HUES48 (cell line): Measurements from ENCODE around the gene PIK3CB.

Experiments
- H3K27ac ChIP-seq: one replicate; pipeline ENCODE4 v1.7.0; 2013; ENCODE audit warnings: low read depth, low read length, inconsistent platforms
- H3K27me3 ChIP-seq: 2 replicates; pipeline ENCODE4 v1.6.1; 2013; ENCODE audit warnings: mild to moderate bottlenecking, low read length; ENCODE audit not compliant: control insufficient read depth, insufficient read depth
- H3K36me3 ChIP-seq: 2 replicates; pipeline ENCODE4 v1.6.1; 2013; ENCODE audit warnings: low read length; ENCODE audit not compliant: control insufficient read depth, insufficient read depth
- H3K4me1 ChIP-seq: 2 replicates; pipeline ENCODE4 v1.6.1; 2013; ENCODE audit warnings: mild to moderate bottlenecking, low read length; ENCODE audit not compliant: control insufficient read depth, insufficient read depth
- H3K4me3 ChIP-seq: 2 replicates; pipeline ENCODE4 v1.5.1; 2013; ENCODE audit warnings: mild to moderate bottlenecking, low read depth, low read length
- H3K9ac ChIP-seq: 2 replicates; pipeline ENCODE4 v1.6.1; 2013; ENCODE audit warnings: mild to moderate bottlenecking, low read depth, low read length, moderate library complexity
- H3K9me3 ChIP-seq: 2 replicates; pipeline ENCODE4 v1.6.1; 2013; ENCODE audit warnings: low read length; ENCODE audit not compliant: control insufficient read depth, insufficient read depth

PIK3CB gene

DNA sequence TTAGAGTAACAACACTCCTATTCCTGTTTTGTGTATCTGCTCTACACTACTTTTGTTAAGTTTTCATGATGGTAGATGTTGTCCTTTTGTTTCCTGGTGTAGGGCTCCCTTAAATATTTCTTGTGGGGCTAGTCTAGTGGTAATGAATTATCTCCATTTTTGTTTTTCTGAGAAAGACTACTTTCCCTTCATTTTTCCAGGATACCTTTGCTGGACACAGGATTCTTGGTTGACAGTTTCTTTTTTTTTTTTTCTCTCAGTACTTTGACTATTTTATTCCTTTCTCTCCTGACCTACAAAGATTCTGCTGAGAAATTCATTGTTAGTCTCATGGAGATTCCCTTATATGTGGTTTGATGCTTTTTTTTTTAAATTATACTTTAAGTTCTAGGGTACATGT, 188.2 kb downstream of the PIK3CB start:
- Histone ChIP-seq H3K27ac (no peak overlapping the region), H3K27me3 (no peaks in the 10 kb centered on the region), H3K4me3 (no peak overlapping the region), H3K36me3 (peaks cover 26% of the 10 kb centered on the region), H3K9ac (no peak overlapping the region), H3K9me3 (peaks cover 58% of the 10 kb centered on the region), H3K4me1 (no peaks in the 10 kb centered on the region)

DNA sequence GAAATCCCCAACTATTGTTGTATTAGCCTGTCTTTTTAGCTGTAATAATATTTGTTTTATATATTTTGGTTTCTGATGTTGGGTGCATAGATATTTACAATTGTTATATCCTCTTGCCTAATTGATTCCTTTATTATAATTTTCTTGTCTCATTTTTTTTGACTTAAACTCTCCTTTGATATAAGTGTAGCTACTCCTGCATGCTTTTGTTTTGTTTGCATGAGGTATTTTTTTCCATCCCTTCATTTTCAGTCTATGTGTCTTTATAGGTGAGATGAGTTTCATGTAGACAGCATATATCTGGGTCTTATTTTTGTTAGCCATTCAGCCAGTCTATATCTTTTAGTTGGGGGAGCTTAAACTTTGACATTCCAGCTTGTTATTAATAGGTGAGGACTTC, 188.7 kb downstream of the PIK3CB start:
- Histone ChIP-seq H3K9ac (no peak overlapping the region), H3K4me1 (no peaks in the 10 kb centered on the region), H3K27me3 (no peaks in the 10 kb centered on the region), H3K9me3 (peaks cover 59% of the 10 kb centered on the region), H3K36me3 (peaks cover 22% of the 10 kb centered on the region), H3K27ac (no peak overlapping the region), H3K4me3 (no peak overlapping the region)

DNA sequence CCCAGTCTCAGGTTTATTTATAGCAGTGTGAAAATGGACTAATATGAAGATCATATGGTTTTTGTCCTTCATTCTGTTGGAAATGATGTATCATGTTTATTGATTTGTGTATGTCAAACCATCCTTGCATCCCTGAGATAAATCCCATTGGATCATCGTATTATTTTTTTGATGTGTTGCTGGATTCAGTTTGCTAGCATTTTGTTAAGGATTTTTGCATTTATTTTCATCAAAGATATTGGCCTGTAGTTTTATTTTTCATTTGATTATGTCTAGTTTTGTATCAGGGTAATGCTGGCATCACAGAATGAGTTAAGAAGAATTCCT, 191.8 kb downstream of the PIK3CB start:
- Histone ChIP-seq H3K4me1 (no peaks in the 10 kb centered on the region), H3K27ac (no peak overlapping the region), H3K27me3 (no peaks in the 10 kb centered on the region), H3K4me3 (no peak overlapping the region), H3K9me3 (peaks cover 40% of the 10 kb centered on the region), H3K36me3 (no peaks in the 10 kb centered on the region), H3K9ac (no peak overlapping the region)

DNA sequence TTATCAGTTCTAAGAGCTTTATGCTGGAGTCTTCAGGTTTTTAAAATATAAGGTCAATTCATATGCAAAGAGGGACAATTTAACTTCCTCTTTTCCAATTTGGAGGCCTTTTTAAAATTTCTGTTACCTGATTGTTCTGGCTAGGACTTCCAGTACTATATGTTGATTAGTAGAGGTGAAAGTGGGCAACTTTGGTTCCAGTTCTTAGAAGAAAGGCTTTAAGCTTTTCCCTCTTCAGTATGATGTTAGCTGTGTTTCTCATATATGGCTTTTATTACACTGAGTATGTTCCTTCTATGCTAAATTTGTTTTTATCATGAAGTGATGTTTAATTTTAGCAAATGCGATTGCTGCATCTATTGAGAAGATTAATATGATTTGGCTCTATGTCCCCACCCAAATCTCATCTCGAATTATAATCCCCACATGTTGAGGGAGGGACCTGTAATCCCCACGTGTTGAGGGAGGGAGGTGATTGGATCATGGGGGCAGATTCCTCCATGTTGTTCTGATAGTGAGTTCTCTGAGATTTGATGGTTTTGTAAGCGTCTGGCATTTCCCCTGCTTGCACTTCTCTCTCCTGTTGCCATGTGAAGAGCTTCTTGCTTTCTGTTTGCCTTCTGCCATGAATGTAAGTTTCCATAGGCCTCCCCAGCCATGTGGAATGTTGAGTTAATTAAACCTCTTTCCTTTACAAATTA, 192.4 kb downstream of the PIK3CB start:
- Histone ChIP-seq H3K27me3 (no peaks in the 10 kb centered on the region), H3K9me3 (peaks cover 40% of the 10 kb centered on the region), H3K9ac (no peak overlapping the region), H3K27ac (no peak overlapping the region), H3K36me3 (no peaks in the 10 kb centered on the region), H3K4me3 (no peak overlapping the region), H3K4me1 (no peaks in the 10 kb centered on the region)

DNA sequence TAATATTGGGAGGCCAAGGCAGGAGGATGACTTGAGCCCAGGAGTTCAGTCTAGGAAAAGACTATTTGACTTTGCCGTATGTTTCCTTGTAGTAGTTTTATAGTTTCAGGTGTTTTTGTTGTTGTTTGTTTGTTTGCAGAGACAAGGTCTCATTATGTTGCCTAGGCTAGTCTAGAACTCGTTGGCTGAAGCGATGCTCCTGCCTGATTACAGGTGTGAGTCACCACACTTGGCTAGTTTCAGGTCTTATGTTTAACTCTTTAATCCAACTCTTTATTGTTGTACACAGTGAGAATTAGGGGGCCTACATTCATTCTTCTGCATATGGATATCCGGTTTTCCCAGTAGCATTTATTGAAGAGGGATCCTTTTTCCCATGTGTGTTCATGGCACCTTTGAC, 194.2 kb downstream of the PIK3CB start:
- no peak overlapping the region for H3K4me3 ChIP-seq
- H3K4me1 ChIP-seq: no peaks in the 10 kb centered on the region
- peaks cover 27% of the 10 kb centered on the region for H3K9me3 ChIP-seq
- no peaks in the 10 kb centered on the region for H3K27me3 ChIP-seq
- no peak overlapping the region for H3K9ac ChIP-seq
- H3K36me3 ChIP-seq: no peaks in the 10 kb centered on the region
- H3K27ac ChIP-seq: no peak overlapping the region

DNA sequence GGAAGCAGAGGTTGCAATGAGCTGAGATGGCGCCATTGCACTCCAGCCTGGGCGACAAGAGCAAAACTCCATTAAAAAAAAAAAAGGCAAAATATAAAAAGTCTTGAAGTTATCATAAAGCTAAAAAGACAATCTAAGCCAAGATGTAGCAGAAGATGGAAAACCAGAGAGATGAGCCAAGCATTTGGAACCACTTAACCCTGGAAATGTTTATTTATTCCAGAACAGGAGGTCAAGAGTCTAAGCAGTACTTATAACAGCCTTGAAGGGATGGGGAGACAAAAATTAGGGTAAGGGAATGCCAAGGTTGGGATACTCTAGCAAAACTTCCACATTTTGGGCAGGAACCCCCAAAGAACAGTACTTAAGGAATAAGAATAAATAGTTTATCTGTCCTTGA, 196.1 kb downstream of the PIK3CB start:
- Histone ChIP-seq H3K27ac (no peak overlapping the region), H3K9ac (no peak overlapping the region), H3K9me3 (peaks cover 13% of the 10 kb centered on the region), H3K27me3 (no peaks in the 10 kb centered on the region), H3K4me3 (no peak overlapping the region), H3K4me1 (no peaks in the 10 kb centered on the region), H3K36me3 (no peaks in the 10 kb centered on the region)

DNA sequence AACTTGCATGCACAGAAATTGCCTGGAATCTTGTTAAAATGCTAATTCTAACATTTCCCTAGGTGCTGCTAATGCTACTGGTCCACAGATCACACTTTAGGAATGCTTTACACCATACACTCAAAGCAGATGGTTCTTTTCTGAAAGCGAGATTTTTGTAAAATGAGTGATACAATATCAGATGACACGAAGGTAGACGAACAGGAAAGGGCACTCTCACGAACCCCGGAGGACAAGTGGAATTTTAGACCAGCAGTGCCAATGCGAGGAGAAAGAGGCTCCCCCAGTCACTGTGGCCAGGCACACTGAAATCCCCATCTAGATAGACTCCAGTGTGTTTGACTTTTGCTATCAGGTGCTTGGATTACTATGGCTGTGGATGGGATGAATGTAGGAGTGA, 205.2 kb downstream of the PIK3CB start:
- Histone ChIP-seq H3K27ac (no peak overlapping the region), H3K9ac (no peak overlapping the region), H3K36me3 (no peaks in the 10 kb centered on the region; the same call in 1 of the 2 replicates)

DNA sequence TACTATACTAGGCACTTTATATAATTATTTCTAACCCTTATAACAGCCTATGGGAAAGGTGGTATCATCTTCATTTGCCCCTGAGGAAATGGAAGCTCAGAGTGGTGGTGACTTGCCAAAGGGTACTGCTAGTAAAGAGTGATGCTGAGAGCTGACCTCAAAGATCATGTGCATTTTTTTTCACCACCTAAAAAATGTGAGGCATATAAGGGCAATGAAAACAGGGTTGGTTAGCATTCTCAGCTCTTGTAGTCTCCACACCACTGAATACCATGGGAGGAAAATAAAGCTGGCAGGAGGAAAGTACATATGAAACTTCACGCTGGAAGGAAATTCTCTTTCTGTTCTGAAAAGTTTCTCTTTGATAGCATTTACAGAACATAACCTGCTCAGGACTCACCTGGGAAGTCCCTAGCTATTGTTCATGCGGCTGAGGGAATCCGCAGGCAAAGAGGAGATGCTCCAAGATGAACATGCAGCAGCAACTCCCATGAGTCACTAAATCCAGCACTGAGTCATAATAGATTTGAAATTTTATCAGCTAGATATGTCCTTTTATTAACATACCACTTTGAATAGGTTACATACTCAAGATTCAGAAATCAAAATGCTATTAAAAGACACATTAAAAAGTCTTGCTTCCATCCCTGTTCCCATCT, 208.9 kb downstream of the PIK3CB start:
- Histone ChIP-seq H3K4me1 (no peaks in the 10 kb centered on the region), H3K9me3 (no peaks in the 10 kb centered on the region), H3K4me3 (no peak overlapping the region), H3K36me3 (no peaks in the 10 kb centered on the region), H3K9ac (no peak overlapping the region), H3K27ac (no peak overlapping the region), H3K27me3 (no peaks in the 10 kb centered on the region)

More for the DNA sequence above, 205.2 kb downstream of the PIK3CB start:
- Histone ChIP-seq H3K4me3 (no peak overlapping the region), H3K27me3 (no peaks in the 10 kb centered on the region), H3K9me3 (no peaks in the 10 kb centered on the region), H3K4me1 (no peaks in the 10 kb centered on the region)

DNA sequence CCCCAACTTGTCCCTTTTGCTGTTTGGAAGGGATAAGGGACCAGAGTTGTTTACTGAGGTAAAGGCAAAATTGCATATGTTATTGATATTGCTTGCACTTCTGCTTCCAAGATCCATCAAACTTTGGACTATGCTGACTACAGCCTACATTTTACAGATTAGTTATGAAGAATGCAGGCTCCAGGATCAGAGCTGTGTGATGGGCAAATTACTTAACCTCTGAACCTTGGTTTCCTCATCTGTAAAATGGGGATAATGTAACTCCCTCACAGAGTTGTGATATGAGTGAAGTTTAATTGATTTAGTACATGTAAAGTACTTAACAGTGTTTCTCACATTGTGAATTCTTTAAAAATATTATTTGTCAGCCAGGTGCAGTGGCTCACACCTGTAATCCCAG, 210.2 kb downstream of the PIK3CB start:
- no peaks in the 10 kb centered on the region for H3K36me3 ChIP-seq
- H3K9ac ChIP-seq: no peak overlapping the region
- H3K27ac ChIP-seq: no peak overlapping the region
- no peaks in the 10 kb centered on the region for H3K4me1 ChIP-seq
- H3K9me3 ChIP-seq: no peaks in the 10 kb centered on the region
- no peak overlapping the region for H3K4me3 ChIP-seq
- no peaks in the 10 kb centered on the region for H3K27me3 ChIP-seq

DNA sequence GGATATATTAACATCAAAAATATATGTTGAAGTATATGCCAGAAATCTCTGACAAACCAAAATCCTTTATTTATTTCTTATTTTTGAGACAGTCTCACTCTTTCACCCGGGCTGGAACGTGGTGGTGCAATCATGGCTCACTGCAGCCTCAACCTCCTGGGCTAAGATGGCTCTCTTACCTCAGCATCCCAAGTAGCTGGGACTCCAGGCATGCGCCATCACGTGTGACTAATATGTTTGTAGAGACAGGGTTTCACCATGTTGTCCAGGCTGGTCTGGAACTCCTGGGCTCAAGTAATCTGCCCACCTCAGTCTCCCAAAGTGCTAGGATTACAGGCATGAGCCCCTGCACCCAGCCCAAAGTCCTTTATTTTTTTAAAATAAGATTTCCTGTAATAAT, 214.3 kb downstream of the PIK3CB start:
- H3K4me1 ChIP-seq: no peaks in the 10 kb centered on the region
- H3K9ac ChIP-seq: no peak overlapping the region
- H3K9me3 ChIP-seq: no peaks in the 10 kb centered on the region
- no peaks in the 10 kb centered on the region for H3K36me3 ChIP-seq
- H3K4me3 ChIP-seq: no peak overlapping the region
- H3K27me3 ChIP-seq: no peaks in the 10 kb centered on the region
- H3K27ac ChIP-seq: no peak overlapping the region

DNA sequence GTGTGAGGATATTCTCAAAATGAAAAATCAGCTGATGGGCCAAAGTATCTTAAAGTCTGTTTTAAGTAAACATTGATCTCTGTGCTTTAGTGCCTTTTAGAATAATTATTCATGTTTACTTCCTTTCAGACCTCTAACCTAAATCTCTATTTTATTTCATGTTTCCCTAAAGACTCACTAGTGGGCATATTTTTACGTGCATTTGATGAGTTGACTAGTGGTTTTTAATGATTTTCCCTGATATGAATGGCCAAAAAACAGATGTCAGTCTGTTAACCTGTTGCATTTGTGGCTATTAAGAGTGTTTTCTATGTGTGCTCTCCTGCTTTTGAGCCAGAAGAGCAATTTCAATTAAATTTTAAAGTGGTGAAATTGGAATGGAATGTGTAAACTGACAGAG, 219.3 kb downstream of the PIK3CB start:
- Histone ChIP-seq H3K36me3 (no peaks in the 10 kb centered on the region), H3K9me3 (no peaks in the 10 kb centered on the region), H3K27ac (no peak overlapping the region), H3K9ac (no peak overlapping the region), H3K4me3 (no peak overlapping the region), H3K27me3 (no peaks in the 10 kb centered on the region), H3K4me1 (no peaks in the 10 kb centered on the region; the same call in 1 of the 2 replicates)
